Natural killer cell (primary cell): Measurements from ENCODE around the gene NRGN. TPM values are rescaled to one million over a fixed set of nuclear protein-coding genes. Genes with fewer than 3 reads are reported as not detected.
A peak's percentile ranks its signal among the peaks of the same experiment; 100 is the strongest.

Source experiments
- ATAC-seq, 3 donors: fragments of 150-1000 bp in 2 of 3; fragments of 200-7000 bp in 1 of 3; cut with Tn5 transposase; 1 replicate in 1 of 3; 2 replicates in 2 of 3; pipeline ENCODE4 v1.10.0; 2021; ENCODE audit warnings: mild to moderate bottlenecking in 2 of 3, moderate library complexity in 2 of 3
- DNase-seq, 2 donors: peaks; one replicate each; pipeline versions ENCODE4 v3.0.0 to v3.0.0-alpha.2; 2013 to 2021; ENCODE audit warnings: mixed read lengths in 1 of 2
- H3K27ac ChIP-seq: one replicate; pipeline ENCODE4 v1.5.1; 2013; ENCODE audit warnings: mild to moderate bottlenecking, low read length
- H3K27me3 ChIP-seq: one replicate; pipeline ENCODE4 v1.6.1; 2013; ENCODE audit warnings: low read length; ENCODE audit not compliant: control insufficient read depth, insufficient read depth
- H3K36me3 ChIP-seq: one replicate; pipeline ENCODE4 v1.6.1; 2013; ENCODE audit warnings: low read length; ENCODE audit not compliant: control insufficient read depth, insufficient read depth
- H3K4me1 ChIP-seq: one replicate; pipeline ENCODE4 v1.6.1; 2013; ENCODE audit warnings: low read length; ENCODE audit not compliant: control insufficient read depth, insufficient read depth
- H3K4me3 ChIP-seq: one replicate; pipeline ENCODE4 v1.5.1; 2013; ENCODE audit warnings: low read length
- H3K9me3 ChIP-seq: one replicate; pipeline ENCODE4 v1.6.1; 2013; ENCODE audit warnings: low read length; ENCODE audit not compliant: control insufficient read depth, insufficient read depth
- H3K27ac Mint-ChIP-seq, 2 donors: one replicate each; pipeline ENCODE4 v1.8.0; 2022; ENCODE audit warnings: mild to moderate bottlenecking in 2 of 2, mixed read lengths in 2 of 2, moderate library complexity in 1 of 2
- H3K27me3 Mint-ChIP-seq, 2 donors: one replicate each; pipeline ENCODE4 v1.8.0; 2022; ENCODE audit warnings: low read depth in 2 of 2, mixed read lengths in 2 of 2
- H3K36me3 Mint-ChIP-seq: one replicate; pipeline ENCODE4 v1.8.0; 2022; ENCODE audit warnings: mixed read lengths
- H3K4me1 Mint-ChIP-seq, 2 donors: one replicate each; pipeline ENCODE4 v1.8.0; 2022; ENCODE audit warnings: mixed read lengths in 2 of 2
- H3K4me3 Mint-ChIP-seq: one replicate; pipeline ENCODE4 v1.8.0; 2022; ENCODE audit warnings: mild to moderate bottlenecking, moderate library complexity, mixed read lengths
- H3K9me3 Mint-ChIP-seq, 2 donors: one replicate each; pipeline ENCODE4 v1.8.0; 2022; ENCODE audit warnings: mixed read lengths in 2 of 2
- WGBS: methylation state at CpG from one replicate; pipeline ENCODE4 v1.1.7; 2013; ENCODE audit warnings: missing lambda C conversion rate; ENCODE audit not compliant: insufficient coverage; 5-methylcytosine and 5-hydroxymethylcytosine counted together
- intact Hi-C: fragments of 100-400 bp; cut with micrococcal nuclease; formaldehyde crosslinking; loops from one replicate; pipeline ENCODE4 v1.14.2; 2022
- total RNA-seq, 4 donors: library from RNA; stranded (reverse); fragments of 120-200 nt in 1 of 4; gene quantifications; one replicate each; pipeline versions ENCODE4 v1.2.3 to v1.2.4, GENCODE V29; 2013 to 2022
- TF ChIP-seq, protein P1 (sequence below): fragments of 200-600 bp; IDR thresholded peaks from one replicate; pipeline ENCODE4 v1.8.0; 2022; ENCODE audit warnings: antibody characterized with exemption

The NRGN gene
- total RNA-seq, 3 donors from 2014 or later (not counting 1 experiment from before 2014, with no cell fraction given), result 11.1 to 70.9 (median 28.4) TPM

DNA sequence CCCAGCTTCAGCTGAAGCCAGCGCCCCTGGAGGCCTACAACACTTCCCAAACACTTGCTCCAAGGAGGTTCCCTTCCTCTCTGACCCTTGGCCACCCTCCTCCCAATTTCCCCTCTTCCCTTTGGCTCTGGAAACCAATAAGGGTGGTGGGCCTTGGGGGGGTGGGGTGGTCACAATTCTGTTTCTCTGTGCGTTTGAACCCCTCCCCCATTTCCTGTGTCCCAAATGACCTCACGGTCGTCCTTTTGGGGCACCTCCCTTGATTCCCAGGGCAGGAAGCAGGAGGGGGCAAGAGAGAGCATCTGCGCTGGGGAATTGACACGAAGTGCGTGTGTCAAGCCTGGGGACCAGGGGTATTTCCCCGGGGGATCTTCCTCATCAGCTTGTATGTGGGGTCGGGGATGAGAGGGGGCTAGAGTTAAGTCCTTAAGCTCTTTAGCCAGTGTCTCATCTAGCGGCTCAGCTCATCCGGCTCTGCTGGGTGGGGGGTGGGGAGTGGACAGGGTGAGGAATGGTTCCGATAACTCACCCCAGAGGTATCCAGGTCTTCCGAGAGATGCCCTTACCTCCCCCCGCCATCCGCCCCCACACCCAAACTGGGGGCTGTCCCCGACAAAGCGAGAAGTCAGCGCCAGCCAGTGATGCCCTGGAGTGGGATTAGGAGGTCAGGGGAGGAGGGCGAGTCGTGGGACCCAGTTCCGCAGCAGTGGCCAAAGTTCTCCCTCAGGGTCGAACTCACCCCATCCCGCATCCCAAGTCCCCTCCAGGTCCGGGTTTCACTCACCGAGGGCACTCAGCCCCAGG lies 21.8 kb downstream of the NRGN start:
- H3K4me3 Mint-ChIP-seq, result peak overlapping the region; percentile 42
- H3K36me3 ChIP-seq, result no peaks in the 10 kb centered on the region
- peaks cover 51% of the 10 kb centered on the region for H3K4me1 ChIP-seq
- DNase-seq (peak in 1 of 2 donors; percentile 50), ATAC-seq (no peak)
- H3K9me3 ChIP-seq, result no peaks in the 10 kb centered on the region
- 17% methylated on average over 19 of the region's 25 CpGs for WGBS
- peaks cover 42% of the 10 kb centered on the region for H3K27me3 ChIP-seq
- H3K4me3 ChIP-seq, result peak overlapping the region; percentile 17
- H3K4me1 Mint-ChIP-seq, result peaks cover 20 to 30% of the 10 kb centered on the region in 2 donors
- no peak overlapping the region for H3K27ac ChIP-seq
- TF ChIP-seq, protein P1, sequence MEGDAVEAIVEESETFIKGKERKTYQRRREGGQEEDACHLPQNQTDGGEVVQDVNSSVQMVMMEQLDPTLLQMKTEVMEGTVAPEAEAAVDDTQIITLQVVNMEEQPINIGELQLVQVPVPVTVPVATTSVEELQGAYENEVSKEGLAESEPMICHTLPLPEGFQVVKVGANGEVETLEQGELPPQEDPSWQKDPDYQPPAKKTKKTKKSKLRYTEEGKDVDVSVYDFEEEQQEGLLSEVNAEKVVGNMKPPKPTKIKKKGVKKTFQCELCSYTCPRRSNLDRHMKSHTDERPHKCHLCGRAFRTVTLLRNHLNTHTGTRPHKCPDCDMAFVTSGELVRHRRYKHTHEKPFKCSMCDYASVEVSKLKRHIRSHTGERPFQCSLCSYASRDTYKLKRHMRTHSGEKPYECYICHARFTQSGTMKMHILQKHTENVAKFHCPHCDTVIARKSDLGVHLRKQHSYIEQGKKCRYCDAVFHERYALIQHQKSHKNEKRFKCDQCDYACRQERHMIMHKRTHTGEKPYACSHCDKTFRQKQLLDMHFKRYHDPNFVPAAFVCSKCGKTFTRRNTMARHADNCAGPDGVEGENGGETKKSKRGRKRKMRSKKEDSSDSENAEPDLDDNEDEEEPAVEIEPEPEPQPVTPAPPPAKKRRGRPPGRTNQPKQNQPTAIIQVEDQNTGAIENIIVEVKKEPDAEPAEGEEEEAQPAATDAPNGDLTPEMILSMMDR, result no peak
- H3K36me3 Mint-ChIP-seq, result no peaks in the 10 kb centered on the region
- no peak overlapping the region for H3K27ac Mint-ChIP-seq
- H3K9me3 Mint-ChIP-seq, result no peaks in the 10 kb centered on the region
- intact Hi-C loops, result loop anchor here (2.0 to 10.0 kb wide), 2 partner anchors 37 to 73 kb away; no protein-coding TSS in a partner anchor
- peaks cover 37 to 43% of the 10 kb centered on the region in 2 donors for H3K27me3 Mint-ChIP-seq

DNA sequence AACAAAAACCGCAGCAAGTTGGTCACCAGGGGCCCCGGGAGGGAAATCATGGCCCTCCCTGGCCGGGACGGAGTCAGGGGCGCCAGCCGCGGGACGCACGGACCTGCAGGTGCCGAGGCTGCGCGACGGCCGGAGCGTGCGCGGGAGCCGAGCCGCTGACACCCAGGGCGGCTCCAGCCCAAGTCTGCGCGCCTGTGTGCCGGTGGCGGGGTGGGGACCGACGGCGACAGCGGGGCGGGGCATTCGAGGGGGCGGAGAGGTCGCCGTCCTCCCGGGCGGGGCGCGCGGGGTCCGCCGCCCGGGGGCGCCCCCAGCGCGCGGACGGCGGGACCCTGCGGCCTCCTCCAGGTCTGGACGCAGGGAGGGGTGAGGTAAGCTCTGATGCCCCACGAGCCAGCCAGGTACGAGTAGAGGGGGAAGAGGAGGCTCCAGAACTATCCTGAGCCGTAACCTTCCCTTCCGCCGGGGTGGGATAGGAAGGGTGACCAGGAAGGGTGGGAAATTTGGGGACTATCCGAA lies 22.4 kb downstream of the NRGN start, which contains the start of gene ESAM:
Gene ESAM (minus strand): TSS at position 186 of the 519 bp plus-strand sequence. CDS start 136 bp downstream, at position 50.
- H3K36me3 Mint-ChIP-seq, result no peaks in the 10 kb centered on the region
- TF ChIP-seq, protein P1, result no peak
- no peak within 1 kb of the TSS for H3K27ac Mint-ChIP-seq
- H3K4me3 Mint-ChIP-seq, result peak within 1 kb of the TSS; percentile 97
- Histone ChIP-seq H3K4me3 (peak within 1 kb of the TSS; percentile 41), H3K9me3 (no peaks in the 10 kb centered on the region), H3K27ac (no peak within 1 kb of the TSS), H3K4me1 (peaks cover 51% of the 10 kb centered on the region), H3K27me3 (peaks cover 42% of the 10 kb centered on the region), H3K36me3 (peaks cover 5% of the 10 kb centered on the region)
- intact Hi-C loops, result loop anchor here (2.0 to 10.0 kb wide), 2 partner anchors 37 to 73 kb away; no protein-coding TSS in a partner anchor
- peak; percentile 62 to 69 (median 64) for ATAC-seq
- WGBS, result under 1% methylated on average over 53 of the region's 55 CpGs
- H3K27me3 Mint-ChIP-seq, result peaks cover 30 to 36% of the 10 kb centered on the region in 2 donors
- H3K4me1 Mint-ChIP-seq, result peaks cover 20 to 30% of the 10 kb centered on the region in 2 donors
- H3K9me3 Mint-ChIP-seq, result no peaks in the 10 kb centered on the region
- DNase-seq, result peak; percentile 34 to 82

DNA sequence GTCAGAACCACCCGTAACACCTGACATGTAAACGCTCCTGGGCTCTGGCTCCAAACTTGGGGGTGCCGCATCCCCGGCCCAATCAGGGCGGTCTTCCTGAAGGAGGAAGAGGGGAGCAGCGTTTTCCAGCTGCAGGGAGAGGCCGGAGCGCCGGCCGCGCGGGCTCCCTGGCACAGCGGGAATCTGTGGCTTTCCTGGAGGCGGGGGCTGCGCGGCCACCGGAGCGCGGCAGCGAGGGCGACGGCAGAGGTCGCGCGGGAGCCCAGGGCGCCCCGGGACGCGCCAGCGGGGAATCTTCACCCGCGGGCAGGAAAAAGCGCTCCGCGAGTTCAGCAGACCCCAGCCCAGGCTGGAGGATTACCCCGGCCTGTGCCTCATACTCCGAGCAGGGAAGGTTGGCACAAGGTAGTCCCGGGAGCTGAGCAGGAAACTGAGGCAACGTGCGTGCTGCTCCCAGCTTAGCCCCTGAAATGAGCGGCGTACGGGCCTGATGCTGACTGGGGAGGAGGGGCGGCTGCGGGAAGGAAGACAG lies 22.9 kb downstream of the NRGN start:
- Mint-ChIP-seq H3K9me3 (no peaks in the 10 kb centered on the region), H3K27me3 (peaks cover 26 to 33% of the 10 kb centered on the region in 2 donors), H3K36me3 (no peaks in the 10 kb centered on the region), H3K27ac (no peak overlapping the region), H3K4me3 (peak overlapping the region; percentile 97), H3K4me1 (peaks cover 20 to 30% of the 10 kb centered on the region in 2 donors)
- H3K27ac ChIP-seq, result no peak overlapping the region
- H3K4me1 ChIP-seq, result peaks cover 51% of the 10 kb centered on the region
- H3K36me3 ChIP-seq, result peaks cover 8% of the 10 kb centered on the region
- under 1% methylated on average over 45 of the region's 45 CpGs for WGBS
- H3K9me3 ChIP-seq, result no peaks in the 10 kb centered on the region
- H3K4me3 ChIP-seq, result peak overlapping the region; percentile 41
- DNase-seq, result no peak
- TF ChIP-seq, protein P1, result no peak
- ATAC-seq, result peak; percentile 19 to 33 (median 22)
- intact Hi-C loops, result loop anchor here (1.0 to 10.0 kb wide), 3 partner anchors 36 to 93 kb away; no protein-coding TSS in a partner anchor
- H3K27me3 ChIP-seq, result peaks cover 42% of the 10 kb centered on the region
